GM21423 (cell line): ENCODE results near the gene C20orf204.
"Not testable (repeated sequence)": the region's sequence is repeated elsewhere in the genome, so short reads cannot be mapped to it uniquely, and the experiment has no call there.

Source experiments
- ATAC-seq: cut with Tn5 transposase; IDR thresholded peaks from one replicate; pipeline ENCODE4 v1.9.1; 2021; ENCODE audit warnings: mild to moderate bottlenecking, moderate library complexity; ENCODE audit not compliant: unreplicated experiment

C20orf204 gene

DNA sequence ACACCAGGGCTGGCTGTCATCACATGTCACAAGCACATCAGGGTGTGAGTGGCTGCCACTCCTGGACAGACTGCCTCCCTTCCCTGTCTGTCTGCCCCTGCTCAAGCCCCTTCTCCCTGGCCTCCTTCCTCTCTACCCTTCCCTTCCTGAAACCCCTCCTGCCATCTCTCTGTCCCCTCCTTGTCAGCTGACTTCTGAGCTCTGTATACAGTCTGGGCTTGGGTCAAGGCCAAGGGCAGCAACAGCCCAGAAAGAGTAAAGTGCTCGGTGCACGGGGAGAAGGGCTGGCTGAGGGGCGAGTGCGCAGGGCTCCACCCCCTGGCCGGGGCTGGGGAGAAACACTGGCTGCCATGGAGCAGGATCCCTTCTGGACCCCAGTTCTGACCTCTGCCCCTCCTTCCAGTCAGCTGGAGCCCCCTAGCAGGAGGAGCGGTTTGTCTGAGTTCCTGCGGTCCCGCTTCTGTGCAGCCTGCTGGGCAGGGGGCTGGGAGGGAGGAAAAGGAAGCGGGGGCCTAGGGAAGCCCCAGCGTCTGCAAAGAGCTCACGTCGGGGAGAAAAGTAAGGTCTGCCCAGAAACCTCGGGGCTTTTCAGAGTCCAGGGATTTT lies 46.2 kb downstream of the C20orf204 start:
- ATAC-seq, result no peak

GRCh38 chr20:64082820-64083377 lies 46.9 kb downstream of the C20orf204 start:
- ATAC-seq, result no peak

- no peak for ATAC-seq
Measured at GRCh38 chr20:64083378-64083803, 47.4 kb downstream of the C20orf204 start.

- ATAC-seq, result no peak
Measured at GRCh38 chr20:64083804-64084684, 48.1 kb downstream of the C20orf204 start, which contains the start of gene LKAAEAR1. TSS of gene LKAAEAR1 (minus strand) at chr20:64084398. CDS start at chr20:64084219, 179 bp downstream.

- no peak for ATAC-seq
Measured at GRCh38 chr20:64084685-64085152, 48.7 kb downstream of the C20orf204 start.

GRCh38 chr20:64086801-64087200 lies 50.8 kb downstream of the C20orf204 start:
- ATAC-seq, result no peak

DNA sequence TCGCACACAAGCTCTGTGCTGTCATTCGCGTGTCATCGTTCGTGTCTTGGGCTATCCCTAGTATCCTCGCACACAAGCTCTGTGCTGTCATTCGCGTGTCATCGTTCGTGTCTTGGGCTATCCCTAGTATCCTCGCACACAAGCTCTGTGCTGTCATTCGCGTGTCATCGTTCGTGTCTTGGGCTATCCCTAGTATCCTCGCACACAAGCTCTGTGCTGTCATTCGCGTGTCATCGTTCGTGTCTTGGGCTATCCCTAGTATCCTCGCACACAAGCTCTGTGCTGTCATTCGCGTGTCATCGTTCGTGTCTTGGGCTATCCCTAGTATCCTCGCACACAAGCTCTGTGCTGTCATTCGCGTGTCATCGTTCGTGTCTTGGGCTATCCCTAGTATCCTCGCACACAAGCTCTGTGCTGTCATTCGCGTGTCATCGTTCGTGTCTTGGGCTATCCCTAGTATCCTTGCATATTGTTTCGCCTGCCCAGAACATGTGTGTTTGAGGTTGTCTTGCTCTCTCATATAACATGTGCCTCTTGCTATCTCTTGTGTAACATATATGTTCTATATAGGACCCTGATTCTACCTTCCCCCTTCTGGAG lies 51.3 kb downstream of the C20orf204 start:
- ATAC-seq, result not testable (repeated sequence)

DNA sequence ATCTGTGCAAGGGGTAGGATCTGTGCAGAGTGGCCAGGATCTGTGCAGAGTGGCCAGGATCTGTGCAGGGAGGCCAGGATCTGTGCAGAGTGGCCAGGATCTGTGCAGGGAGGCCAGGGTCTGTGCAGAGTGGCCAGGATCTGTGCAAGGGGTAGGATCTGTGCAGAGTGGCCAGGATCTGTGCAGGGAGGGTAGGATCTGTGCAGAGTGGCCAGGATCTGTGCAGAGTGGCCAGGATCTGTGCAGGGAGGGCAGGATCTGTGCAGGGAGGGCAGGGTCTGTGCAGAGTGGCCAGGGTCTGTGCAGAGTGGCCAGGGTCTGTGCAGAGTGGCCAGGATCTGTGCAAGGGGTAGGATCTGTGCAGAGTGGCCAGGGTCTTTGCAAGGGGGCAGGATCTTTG lies 52.6 kb downstream of the C20orf204 start:
- ATAC-seq, result not testable (repeated sequence)
